Endothelial cell of umbilical vein (primary cell): ENCODE data around the gene RFPL1. TPM values are rescaled to one million over a fixed set of nuclear protein-coding genes. Genes with fewer than 3 reads are reported as not detected.

Experiments
- BruUV-seq: library from RNA; stranded (reverse); fragments of 400-500 nt; replicated peaks from 2 replicates; lab custom pipeline; 2021; lab: Mats Ljungman, UMichigan
- CTCF ChIA-PET: fragments of 300-600, 350-600 bp; sonication (Branson Sonifier 250); formaldehyde crosslinking; loops from one replicate; lab custom pipeline; 2021; ENCODE audit warnings: antibody characterized with exemption, inconsistent platforms; lab: Charles Lee
- POLR2A ChIA-PET: fragments of 300-600, 350-600 bp; sonication (Branson Sonifier 250); formaldehyde crosslinking; loops from one replicate; lab custom pipeline; 2021; ENCODE audit warnings: antibody characterized with exemption, inconsistent platforms; lab: Charles Lee
- DNase-seq: peaks from one replicate; pipeline ENCODE4 v3.0.0-alpha.2; 2011; ENCODE audit warnings: low read depth, low spot score
- FAIRE-seq: peaks from 2 replicates; lab custom pipeline; 2011; peaks lifted over from hg19 to GRCh38; lab: Jason Lieb, UNC
- H2AFZ ChIP-seq: 2 replicates; pipeline ENCODE4 v1.6.0; 2012; ENCODE audit warnings: low read depth, low read length, control low read depth, inconsistent platforms
- H3K27ac ChIP-seq: 2 replicates; pipeline ENCODE4 v1.5.1; 2011; ENCODE audit warnings: low read depth, mild to moderate bottlenecking, control low read depth, low read length, moderate library complexity; ENCODE audit not compliant: insufficient read depth
- H3K27me3 ChIP-seq, 2 experiments: 2 replicates each; pipeline versions ENCODE4 v1.6.0 to v1.6.1; 2011; ENCODE audit warnings: low read length in 2 of 2, mixed read lengths in 1 of 2; ENCODE audit not compliant: control insufficient read depth in 2 of 2, insufficient read depth in 2 of 2
- H3K36me3 ChIP-seq, 2 experiments: 2 replicates in 1 of 2; 3 replicates in 1 of 2; pipeline ENCODE4 v1.5.1; 2011; ENCODE audit warnings: low read length in 2 of 2, mild to moderate bottlenecking in 1 of 2, moderate library complexity in 1 of 2; ENCODE audit not compliant: control insufficient read depth in 2 of 2, insufficient read depth in 2 of 2; ENCODE audit errors: extremely low read depth in 1 of 2
- H3K4me1 ChIP-seq: 3 replicates; pipeline ENCODE4 v1.5.1; 2011; ENCODE audit warnings: mild to moderate bottlenecking, low read length; ENCODE audit not compliant: control insufficient read depth, insufficient read depth; ENCODE audit errors: extremely low read depth
- H3K4me2 ChIP-seq: 2 replicates; pipeline ENCODE4 v1.6.1; 2011; ENCODE audit warnings: low read length, control low read depth, mixed read lengths; ENCODE audit not compliant: insufficient read depth
- H3K4me3 ChIP-seq, 3 experiments: fragments of 200-600 bp in 1 of 3; sonication (generic), shearing (Covaris generic) in 1 of 3; replicated peaks in 1 of 3; 2 replicates each; pipeline ENCODE4 v1.5.1; 2011 to 2016; ENCODE audit warnings: control low read depth in 3 of 3, low read length in 3 of 3, mild to moderate bottlenecking in 2 of 3, inconsistent platforms in 1 of 3, low read depth in 1 of 3, moderate library complexity in 1 of 3; ENCODE audit not compliant: insufficient read depth in 1 of 3
- H3K79me2 ChIP-seq: 2 replicates; pipeline ENCODE4 v1.6.0; 2012; ENCODE audit warnings: low read length, inconsistent platforms; ENCODE audit not compliant: control insufficient read depth, insufficient read depth
- H3K9ac ChIP-seq: replicated peaks from 2 replicates; pipeline ENCODE3; 2011; ENCODE audit warnings: low read length, control low read depth; ENCODE audit not compliant: insufficient read depth; ENCODE audit errors: extremely low read depth
- H3K9me1 ChIP-seq: replicated peaks from 3 replicates; pipeline ENCODE4 v1.6.0; 2011; ENCODE audit warnings: mild to moderate bottlenecking, low read length; ENCODE audit not compliant: control insufficient read depth, insufficient read depth; ENCODE audit errors: extremely low read depth
- H3K9me3 ChIP-seq: replicated peaks from 2 replicates; pipeline ENCODE4 v1.5.1; 2012; ENCODE audit warnings: low read length, inconsistent platforms; ENCODE audit not compliant: control insufficient read depth, insufficient read depth
- H4K20me1 ChIP-seq: replicated peaks from 2 replicates; pipeline ENCODE3; 2011; ENCODE audit warnings: mild to moderate bottlenecking, low read length; ENCODE audit not compliant: control insufficient read depth, insufficient read depth; ENCODE audit errors: extremely low read depth
- CTCF ChIP-seq, 2 donors: IDR thresholded peaks; 1 replicate in 1 of 2; 2 replicates in 1 of 2; pipeline ENCODE4 v1.5.1; 2011; ENCODE audit warnings: low read length in 2 of 2, mild to moderate bottlenecking in 2 of 2, moderate library complexity in 2 of 2, control low read depth in 1 of 2, inconsistent platforms in 1 of 2, low read depth in 1 of 2; ENCODE audit not compliant: insufficient read depth in 1 of 2; ENCODE audit errors: extremely low read depth in 1 of 2
- EZH2 ChIP-seq: IDR thresholded peaks from 2 replicates; pipeline ENCODE4 v1.6.1; 2012; ENCODE audit warnings: borderline replicate concordance, low read depth, mild to moderate bottlenecking, moderate library complexity, low read length, inconsistent platforms; ENCODE audit not compliant: severe bottlenecking
- FOS ChIP-seq: IDR thresholded peaks from 2 replicates; pipeline ENCODE4 v1.6.1; 2011; ENCODE audit warnings: mild to moderate bottlenecking, low read length, moderate library complexity, borderline replicate concordance; ENCODE audit not compliant: insufficient read depth
- GATA2 ChIP-seq: IDR thresholded peaks from 2 replicates; pipeline ENCODE4 v1.7.0; 2011; ENCODE audit warnings: low read depth, mild to moderate bottlenecking, moderate library complexity, mixed read lengths, low read length; ENCODE audit not compliant: insufficient read length, insufficient read depth
- JUN ChIP-seq: IDR thresholded peaks from 2 replicates; pipeline ENCODE4 v1.6.1; 2011; ENCODE audit warnings: borderline replicate concordance, low read depth; ENCODE audit not compliant: insufficient read length, insufficient read depth
- MAX ChIP-seq: IDR thresholded peaks from 2 replicates; pipeline ENCODE4 v1.6.1; 2011; ENCODE audit not compliant: insufficient read depth, insufficient read length
- MYC ChIP-seq: IDR thresholded peaks from one replicate; pipeline ENCODE4 v1.6.1; 2011; ENCODE audit warnings: mild to moderate bottlenecking, low read depth, low read length
- POLR2A ChIP-seq: IDR thresholded peaks from 2 replicates; pipeline ENCODE4 v1.6.1; 2012; ENCODE audit warnings: low read depth, mild to moderate bottlenecking, control low read depth, low read length
- POLR2AphosphoS5 ChIP-seq: IDR thresholded peaks from 2 replicates; pipeline ENCODE4 v1.6.1; 2012; ENCODE audit warnings: low read depth, mild to moderate bottlenecking, control low read depth, low read length, moderate library complexity; ENCODE audit not compliant: insufficient read depth
- dilution Hi-C: fragments of 300-500 bp; cut with MboI; formaldehyde crosslinking; loops from one replicate; pipeline ENCODE4 v1.15.0; 2019; ENCODE audit warnings: low sequenced_read_pairs; ENCODE audit not compliant: extremely low pct_ligation_motif_present
- intact Hi-C: fragments of 100-400 bp; cut with micrococcal nuclease; formaldehyde crosslinking; loops from one replicate; pipeline ENCODE4 v1.10.0; 2022
- polyA plus RNA-seq, 4 experiments: library from polyadenylated mRNA; depleted of rRNA in 3 of 4; stranded (reverse) in 3 of 4; unstranded in 1 of 4; fragments of >200 nt; gene quantifications; 2 replicates each; pipeline versions ENCODE4 v1.2.1 to v1.2.3, GENCODE V29; 2011 to 2012; ENCODE audit warnings: missing spikeins in 1 of 4
- total RNA-seq: library from RNA; stranded (reverse); gene quantifications from 2 replicates; pipeline ENCODE4 v1.2.3, GENCODE V29; 2021

RFPL1 gene
- total and polyA plus RNA-seq, 2 donors (not counting 3 experiments of a cell fraction or from before 2014, with no cell fraction given), result not detected

GRCh38 chr22:29483254-29483653 is 44.9 kb downstream of the RFPL1 start:
- TF ChIP-seq JUN (no peak), GATA2 (no peak), FOS (no peak), POLR2AphosphoS5 (no peak), POLR2A (no peak), MYC (no peak), EZH2 (no peak), CTCF (IDR thresholded peaks at IDR 0.05; ENCODE audit: extremely low read depth in 1 of 2, insufficient read depth in 1 of 2, low read depth in 1 of 2, low read length in 2 of 2) (no peak), MAX (no peak)
- CTCF ChIA-PET, result interaction anchor here (1.1 to 2.4 kb wide), 4 partner anchors 12 to 41 kb away, joined by 3 to 10 read pairs (median 5); no protein-coding TSS in a partner anchor
- Histone ChIP-seq H3K27me3 (peaks cover 34 to 36% of the 10 kb centered on the region in 2 experiments), H3K36me3 (no peaks in the 10 kb centered on the region), H3K4me1 (peaks cover 5% of the 10 kb centered on the region), H3K4me3 (no peak overlapping the region), H3K9ac (no peak overlapping the region), H3K79me2 (no peaks in the 10 kb centered on the region), H3K9me3 (no peaks in the 10 kb centered on the region), H3K4me2 (no peak overlapping the region), H2AFZ (no peak overlapping the region), H3K27ac (no peak overlapping the region), H3K9me1 (no peaks in the 10 kb centered on the region), H4K20me1 (no peaks in the 10 kb centered on the region)
- intact Hi-C loops, result no loop called here
- BruUV-seq, result no TSS peak
- dilution Hi-C loops, result no loop called here
- POLR2A ChIA-PET, result no interaction called here
- FAIRE-seq (no peak), DNase-seq (no peak)
